A549 treated with AZD9567 at 1 μM for 4 hours (cell line): ENCODE measurements around the gene GDPGP1. TPM values are rescaled to one million over a fixed set of nuclear protein-coding genes. Genes with fewer than 3 reads are reported as not detected.

ENCODE experiments used
- total RNA-seq: library from RNA; stranded (reverse); fragments of 200-300 nt; extraction: Qiagen RNA extraction; gene quantifications from 5 replicates; pipeline ENCODE4 v1.2.3, GENCODE V29; 2022; ENCODE audit not compliant: insufficient read depth

GDPGP1 gene
- 3.1 to 5.1 TPM (median 4.6 TPM) in 5 replicates for total RNA-seq

GRCh38 chr15:90234096-90234988, at the start of gene GDPGP1:
TSS of gene GDPGP1 (plus strand) at chr15:90234209. CDS start at chr15:90240909, 6,700 bp downstream.

GRCh38 chr15:90201130-90201943, 32.7 kb upstream of the GDPGP1 start, which contains the start of gene SEMA4B:
TSS of gene SEMA4B (plus strand) at chr15:90201330. CDS start at chr15:90201579, 249 bp downstream.

DNA sequence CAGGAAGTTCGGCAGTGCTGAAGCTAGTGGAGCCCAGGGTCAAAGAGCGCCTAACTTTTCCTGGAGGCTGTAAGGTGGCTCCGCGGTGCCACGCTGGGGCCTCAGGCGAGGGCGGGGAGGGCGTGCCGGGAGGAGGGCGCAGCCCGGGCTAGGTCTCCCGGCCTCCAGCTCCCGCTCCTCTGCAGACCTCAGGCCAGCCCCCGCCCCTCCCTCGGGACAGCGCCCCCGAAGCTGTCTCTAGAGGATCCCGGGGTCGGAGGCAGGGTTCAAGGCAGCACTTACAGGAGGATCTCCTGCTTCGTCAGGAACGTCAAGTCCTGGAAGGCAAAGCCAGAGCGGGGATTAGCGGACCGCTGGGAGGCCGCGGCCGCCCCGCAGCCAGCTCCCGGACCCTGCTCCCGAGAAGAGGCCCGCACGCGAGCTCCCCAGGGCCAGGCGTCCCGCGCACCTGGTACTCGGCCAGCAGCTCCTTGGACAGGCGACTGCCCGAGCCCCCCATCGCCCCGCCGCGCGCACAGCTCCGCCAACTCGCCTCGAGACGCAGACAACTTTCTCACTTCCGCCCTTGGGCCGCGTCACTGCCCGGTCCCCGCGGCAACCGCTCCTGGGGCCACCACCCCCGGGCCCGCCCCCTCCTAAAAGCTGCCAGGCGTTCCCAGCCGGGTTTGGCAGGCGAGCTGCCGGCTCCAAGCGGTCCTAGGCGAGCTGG, 468 bp upstream of the GDPGP1 start, which contains the start of gene CIB1:
CIB1 (minus strand) TSS at position 555 of the 709 bp plus-strand sequence; CDS start at position 499, 56 bp downstream.

GRCh38 chr15:90249203-90249863, 15.3 kb downstream of the GDPGP1 start, which contains the start of gene TTLL13:
TSS of gene TTLL13 (plus strand) at chr15:90249556. CDS start at chr15:90250631, 1,075 bp downstream.

DNA sequence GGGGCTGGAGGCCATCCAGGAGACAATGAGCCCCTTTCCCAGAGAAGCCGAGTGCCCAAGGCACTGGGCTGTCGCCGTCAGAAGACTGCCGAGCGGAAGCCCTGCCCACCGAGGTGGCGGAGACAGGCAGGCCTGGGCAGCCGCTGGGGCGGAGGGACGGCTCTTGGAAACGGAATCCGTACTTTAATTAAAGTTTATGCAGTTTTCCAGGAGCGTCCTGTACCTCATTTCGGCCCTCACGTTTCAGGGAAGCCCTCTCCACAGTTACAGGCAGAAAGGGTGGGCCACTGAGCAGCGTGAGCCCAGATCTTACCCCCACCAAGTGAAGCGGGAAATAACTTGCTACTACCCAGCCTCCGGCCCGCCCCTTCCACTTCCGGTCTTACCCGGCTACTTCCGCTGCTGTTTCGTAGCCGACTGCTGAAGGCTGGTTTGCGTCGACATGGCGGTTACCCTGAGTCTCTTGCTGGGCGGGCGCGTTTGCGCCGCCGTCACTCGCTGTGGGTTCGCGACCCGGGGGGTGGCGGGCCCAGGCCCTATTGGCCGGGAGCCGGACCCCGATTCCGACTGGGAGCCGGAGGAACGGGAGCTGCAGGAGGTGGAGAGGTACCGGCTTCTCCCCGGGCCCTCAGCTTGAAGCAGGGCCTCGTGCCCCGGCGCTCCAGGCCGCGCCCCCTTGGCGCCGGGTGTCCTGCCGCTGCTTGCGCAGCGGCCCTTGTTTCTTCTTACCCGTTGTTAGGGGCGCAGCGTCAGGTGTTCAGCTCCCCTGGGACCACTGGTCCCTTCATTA, 31.5 kb downstream of the GDPGP1 start, which contains the start of gene NGRN:
NGRN (plus strand) TSS at position 402 of the 790 bp plus-strand sequence; CDS start at position 443, 41 bp downstream.

Other genes with a start within 250 kb of the GDPGP1 start
- gene ZNF710, start 232.9 kb upstream of the GDPGP1 start, total RNA-seq = 12.2 to 14.4 TPM (median 13.4 TPM) in 5 replicates
- gene IDH2, start 131.7 kb upstream of the GDPGP1 start, total RNA-seq = 41.0 to 48.4 TPM (median 47.3 TPM) in 5 replicates
- gene SEMA4B, start 32.9 kb upstream of the GDPGP1 start, total RNA-seq = 60.7 to 85.0 TPM (median 82.2 TPM) in 5 replicates
- gene CIB1, start 268 bp upstream of the GDPGP1 start, total RNA-seq = 179 to 231 TPM (median 224 TPM) in 5 replicates
- 0.10 to 0.26 TPM (median 0.15 TPM) in 4 of 5 replicates, not detected in the other for gene TTLL13, start 15.3 kb downstream of the GDPGP1 start, total RNA-seq
- gene NGRN, start 31.5 kb downstream of the GDPGP1 start, total RNA-seq = 109 to 116 TPM (median 110 TPM) in 5 replicates
- 0.56 to 1.5 TPM (median 1.3 TPM) in 5 replicates for gene ZNF774, start 118.1 kb downstream of the GDPGP1 start, total RNA-seq
- 148 to 273 TPM (median 155 TPM) in 5 replicates for gene IQGAP1, start 154.0 kb downstream of the GDPGP1 start, total RNA-seq